Keratinocyte (primary cell): ENCODE measurements around the gene JMJD7. TPM values are rescaled to one million over a fixed set of nuclear protein-coding genes. Genes with fewer than 3 reads are reported as not detected.
A peak's percentile ranks its signal among the peaks of the same experiment; 100 is the strongest.

ENCODE experiments used
- DNase-seq: peaks from one replicate; pipeline ENCODE4 v3.0.0-alpha.2; 2011; ENCODE audit warnings: low read depth, missing footprints, low spot score
- FAIRE-seq: peaks from 2 replicates; lab custom pipeline; 2011; peaks lifted over from hg19 to GRCh38; lab: Jason Lieb, UNC
- H2AFZ ChIP-seq: 2 replicates; pipeline ENCODE4 v1.6.0; 2012; ENCODE audit warnings: low read length, control low read depth, inconsistent platforms; ENCODE audit not compliant: control insufficient read depth
- H3K27ac ChIP-seq: 2 replicates; pipeline ENCODE4 v1.5.1; 2011; ENCODE audit warnings: low read length; ENCODE audit not compliant: control insufficient read depth, insufficient read depth
- H3K27me3 ChIP-seq: 3 replicates; pipeline ENCODE4 v1.6.0; 2011; ENCODE audit warnings: low read length; ENCODE audit not compliant: control insufficient read depth, insufficient read depth; ENCODE audit errors: extremely low read depth
- H3K36me3 ChIP-seq, 2 experiments: 2 replicates in 1 of 2; 3 replicates in 1 of 2; pipeline ENCODE4 v1.5.1; 2011; ENCODE audit warnings: low read length in 2 of 2, mild to moderate bottlenecking in 1 of 2; ENCODE audit not compliant: control insufficient read depth in 2 of 2, insufficient read depth in 2 of 2; ENCODE audit errors: extremely low read depth in 1 of 2
- H3K4me1 ChIP-seq: 3 replicates; pipeline ENCODE4 v1.5.1; 2011; ENCODE audit warnings: low read length; ENCODE audit not compliant: control insufficient read depth, insufficient read depth; ENCODE audit errors: extremely low read depth
- H3K4me2 ChIP-seq: 3 replicates; pipeline ENCODE4 v1.6.0; 2011; ENCODE audit warnings: low read depth, low read length; ENCODE audit not compliant: control insufficient read depth, insufficient read depth; ENCODE audit errors: extremely low read depth
- H3K4me3 ChIP-seq, 3 experiments: fragments of 200-600 bp in 1 of 3; sonication (generic) in 1 of 3; 2 replicates in 2 of 3; 3 replicates in 1 of 3; pipeline ENCODE4 v1.5.1; 2011 to 2016; ENCODE audit warnings: low read length in 3 of 3, mild to moderate bottlenecking in 3 of 3, control low read depth in 2 of 3, inconsistent platforms in 1 of 3, low read depth in 1 of 3, mixed read lengths in 1 of 3, mixed run types in 1 of 3, moderate library complexity in 1 of 3; ENCODE audit not compliant: control insufficient read depth in 2 of 3, insufficient read depth in 2 of 3; ENCODE audit errors: extremely low read depth in 1 of 3
- H3K79me2 ChIP-seq: 2 replicates; pipeline ENCODE4 v1.6.0; 2012; ENCODE audit warnings: low read length; ENCODE audit not compliant: control insufficient read depth, insufficient read depth
- H3K9ac ChIP-seq: 3 replicates; pipeline ENCODE4 v1.6.0; 2011; ENCODE audit warnings: low read length; ENCODE audit not compliant: control insufficient read depth, insufficient read depth; ENCODE audit errors: extremely low read depth
- H3K9me1 ChIP-seq: 3 replicates; pipeline ENCODE4 v1.6.0; 2011; ENCODE audit warnings: low read length; ENCODE audit not compliant: control insufficient read depth, insufficient read depth; ENCODE audit errors: extremely low read depth
- H3K9me3 ChIP-seq: 2 replicates; pipeline ENCODE4 v1.5.1; 2012; ENCODE audit warnings: low read depth, low read length; ENCODE audit not compliant: control insufficient read depth
- H4K20me1 ChIP-seq: 3 replicates; pipeline ENCODE4 v1.6.0; 2011; ENCODE audit warnings: low read length; ENCODE audit not compliant: control insufficient read depth, insufficient read depth; ENCODE audit errors: extremely low read depth
- EZH2 ChIP-seq: IDR thresholded peaks from one replicate; pipeline ENCODE4 v1.6.1; 2012; ENCODE audit warnings: inconsistent platforms, mild to moderate bottlenecking, low read length, moderate library complexity
- dilution Hi-C: fragments of 300-500 bp; cut with MboI; formaldehyde crosslinking; loops from one replicate; pipeline ENCODE4 v1.7.0; 2020; ENCODE audit warnings: low sequenced_read_pairs; ENCODE audit not compliant: extremely low pct_ligation_motif_present
- polyA plus RNA-seq, 5 experiments: library from polyadenylated mRNA; depleted of rRNA in 3 of 5; stranded (reverse) in 3 of 5; stranded (forward) in 1 of 5; unstranded in 1 of 5; fragments of >200 nt; gene quantifications; 1 replicate in 1 of 5; 2 replicates in 3 of 5; 3 replicates in 1 of 5; pipeline versions ENCODE4 v1.2.1 to v1.2.3, GENCODE V29; 2011 to 2012; ENCODE audit warnings: missing spikeins in 2 of 5, low read depth in 1 of 5, low replicate concordance in 1 of 5
- TF ChIP-seq, protein P1 (sequence below), 3 experiments: IDR thresholded peaks in 1 of 3; conservative IDR thresholded peaks in 1 of 3; optimal IDR thresholded peaks in 1 of 3; 2 replicates in 2 of 3; 3 replicates in 1 of 3; pipeline versions ENCODE3 to v1.5.1; 2011; ENCODE audit warnings: low read length in 3 of 3, mild to moderate bottlenecking in 3 of 3, moderate library complexity in 2 of 3, control low read depth in 1 of 3, inconsistent platforms in 1 of 3; ENCODE audit not compliant: insufficient read depth in 2 of 3; ENCODE audit errors: extremely low read depth in 1 of 3

Gene JMJD7
- polyA plus RNA-seq, 1 donor (not counting 4 experiments of a cell fraction or from before 2014, with no cell fraction given) = 8.2 TPM

DNA sequence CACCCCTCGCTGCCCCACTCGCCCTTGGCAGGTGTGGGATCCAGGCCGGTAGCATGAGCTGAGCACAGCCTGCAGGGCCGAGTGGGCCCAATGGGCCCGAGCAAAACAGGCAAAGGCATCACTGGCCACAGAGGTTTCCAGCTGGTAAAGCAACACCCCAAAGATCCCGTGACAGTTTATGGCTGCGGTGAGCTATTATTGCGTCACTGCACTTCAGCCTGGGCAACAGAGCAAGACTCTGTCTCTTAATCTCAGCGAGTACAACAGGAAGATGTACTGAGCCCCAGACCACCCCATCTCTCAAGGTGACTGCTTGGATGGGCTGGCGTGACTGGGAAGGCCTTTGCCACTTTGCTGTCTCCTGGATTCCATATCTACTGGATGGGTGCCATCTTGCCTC, 4.3 kb downstream of the JMJD7 start:
- FAIRE-seq (no peak), DNase-seq (no peak)
- dilution Hi-C loops = no loop called here
- no peaks in the 10 kb centered on the region for H4K20me1 ChIP-seq
- no peak overlapping the region for H3K4me3 ChIP-seq
- peak overlapping the region; percentile 57 for H3K4me2 ChIP-seq
- H3K4me1 ChIP-seq = peaks cover 58% of the 10 kb centered on the region
- no peaks in the 10 kb centered on the region for H3K27me3 ChIP-seq
- H2AFZ ChIP-seq = no peak overlapping the region
- peak overlapping the region; percentile 83 for H3K27ac ChIP-seq
- no peaks in the 10 kb centered on the region for H3K9me1 ChIP-seq
- H3K36me3 ChIP-seq = peaks cover 0 to 10% of the 10 kb centered on the region in 2 experiments
- H3K9me3 ChIP-seq = no peaks in the 10 kb centered on the region
- H3K79me2 ChIP-seq = peaks cover 11% of the 10 kb centered on the region
- no peak for TF ChIP-seq EZH2
- TF ChIP-seq, protein P1, sequence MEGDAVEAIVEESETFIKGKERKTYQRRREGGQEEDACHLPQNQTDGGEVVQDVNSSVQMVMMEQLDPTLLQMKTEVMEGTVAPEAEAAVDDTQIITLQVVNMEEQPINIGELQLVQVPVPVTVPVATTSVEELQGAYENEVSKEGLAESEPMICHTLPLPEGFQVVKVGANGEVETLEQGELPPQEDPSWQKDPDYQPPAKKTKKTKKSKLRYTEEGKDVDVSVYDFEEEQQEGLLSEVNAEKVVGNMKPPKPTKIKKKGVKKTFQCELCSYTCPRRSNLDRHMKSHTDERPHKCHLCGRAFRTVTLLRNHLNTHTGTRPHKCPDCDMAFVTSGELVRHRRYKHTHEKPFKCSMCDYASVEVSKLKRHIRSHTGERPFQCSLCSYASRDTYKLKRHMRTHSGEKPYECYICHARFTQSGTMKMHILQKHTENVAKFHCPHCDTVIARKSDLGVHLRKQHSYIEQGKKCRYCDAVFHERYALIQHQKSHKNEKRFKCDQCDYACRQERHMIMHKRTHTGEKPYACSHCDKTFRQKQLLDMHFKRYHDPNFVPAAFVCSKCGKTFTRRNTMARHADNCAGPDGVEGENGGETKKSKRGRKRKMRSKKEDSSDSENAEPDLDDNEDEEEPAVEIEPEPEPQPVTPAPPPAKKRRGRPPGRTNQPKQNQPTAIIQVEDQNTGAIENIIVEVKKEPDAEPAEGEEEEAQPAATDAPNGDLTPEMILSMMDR (optimal IDR thresholded peaks at IDR 0.05 in 1 of 3, IDR thresholded peaks at IDR 0.05 in 1 of 3, conservative IDR thresholded peaks at IDR 0.05 in 1 of 3; ENCODE audit: extremely low read depth in 1 of 3, insufficient read depth in 2 of 3, low read length in 3 of 3) = no peak
- peak overlapping the region; percentile 60 for H3K9ac ChIP-seq

DNA sequence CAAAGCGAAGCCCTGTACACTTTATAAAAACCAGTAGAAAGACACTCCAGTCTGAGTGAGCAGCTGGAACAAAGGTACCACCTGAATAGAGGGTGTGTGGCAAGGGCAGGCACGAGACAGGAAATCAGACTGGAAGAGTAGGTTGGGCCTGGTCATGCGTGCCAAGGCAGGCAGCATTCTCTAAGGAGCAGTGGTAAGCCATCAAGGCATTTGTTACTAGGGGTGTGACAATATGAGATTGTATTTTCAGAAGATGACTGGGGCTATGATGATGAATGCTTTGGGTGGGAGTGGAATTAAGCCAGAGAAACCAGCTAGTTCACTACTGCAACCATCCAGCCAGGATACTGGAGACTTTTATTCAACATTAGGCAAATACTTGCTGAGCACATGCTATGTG, 5.0 kb downstream of the JMJD7 start:
- Histone ChIP-seq H3K4me3 (no peak overlapping the region), H4K20me1 (no peaks in the 10 kb centered on the region), H3K4me1 (peaks cover 54% of the 10 kb centered on the region), H3K9me3 (no peaks in the 10 kb centered on the region), H3K9me1 (no peaks in the 10 kb centered on the region), H3K27me3 (no peaks in the 10 kb centered on the region), H2AFZ (no peak overlapping the region), H3K9ac (peak overlapping the region; percentile 60), H3K4me2 (peak overlapping the region; percentile 57), H3K36me3 (peaks cover 0 to 10% of the 10 kb centered on the region in 2 experiments), H3K79me2 (peaks cover 11% of the 10 kb centered on the region), H3K27ac (peak overlapping the region; percentile 83)
- TF ChIP-seq EZH2 = no peak
- TF ChIP-seq, protein P1 (optimal IDR thresholded peaks at IDR 0.05 in 1 of 3, IDR thresholded peaks at IDR 0.05 in 1 of 3, conservative IDR thresholded peaks at IDR 0.05 in 1 of 3; ENCODE audit: extremely low read depth in 1 of 3, insufficient read depth in 2 of 3, low read length in 3 of 3) = no peak
- peak; percentile 99 for FAIRE-seq
- DNase-seq = peak; percentile 97
- dilution Hi-C loops = no loop called here
